ENCODE results near the gene KRTAP5-8. TPM values are rescaled to one million over a fixed set of nuclear protein-coding genes. Genes with fewer than 3 reads are reported as not detected.
"Not testable (repeated sequence)": the region's sequence is repeated elsewhere in the genome, so short reads cannot be mapped to it uniquely, and the experiment has no call there.

Gene KRTAP5-8
- total RNA-seq, 1 donor: not detected

GRCh38 chr11:71505781-71506180 lies 32.0 kb upstream of the KRTAP5-8 start:
- no peak for DNase-seq (ENCODE audit: low read depth)
- H3K4me3 ChIP-seq (ENCODE audit: low read depth, low read length): no peak overlapping the region
- TF ChIP-seq CTCF (IDR thresholded peaks at IDR 0.05; ENCODE audit: insufficient read depth, low read length): no peak

GRCh38 chr11:71507102-71507501 lies 30.7 kb upstream of the KRTAP5-8 start:
- TF ChIP-seq CTCF (IDR thresholded peaks at IDR 0.05; ENCODE audit: insufficient read depth, low read length): no peak
- no peak overlapping the region for H3K4me3 ChIP-seq (ENCODE audit: low read depth, low read length)
- DNase-seq (ENCODE audit: low read depth): no peak

GRCh38 chr11:71518506-71519471 lies 19.0 kb upstream of the KRTAP5-8 start:
- no peak for TF ChIP-seq CTCF (IDR thresholded peaks at IDR 0.05; ENCODE audit: insufficient read depth, low read length)
- no peak for DNase-seq (ENCODE audit: low read depth)
- H3K4me3 ChIP-seq (ENCODE audit: low read depth, low read length): no peak overlapping the region

- DNase-seq (ENCODE audit: low read depth): no peak
- TF ChIP-seq CTCF (IDR thresholded peaks at IDR 0.05; ENCODE audit: insufficient read depth, low read length): no peak
- H3K4me3 ChIP-seq (ENCODE audit: low read depth, low read length): no peak overlapping the region
Measured at GRCh38 chr11:71519546-71519945, 18.3 kb upstream of the KRTAP5-8 start.

- DNase-seq (ENCODE audit: low read depth): no peak
- no peak for TF ChIP-seq CTCF (IDR thresholded peaks at IDR 0.05; ENCODE audit: insufficient read depth, low read length)
- H3K4me3 ChIP-seq (ENCODE audit: low read depth, low read length): no peak overlapping the region
Measured at GRCh38 chr11:71525188-71525937, 12.5 kb upstream of the KRTAP5-8 start.

GRCh38 chr11:71525938-71526495 lies 11.8 kb upstream of the KRTAP5-8 start:
- H3K4me3 ChIP-seq (ENCODE audit: low read depth, low read length): no peak overlapping the region
- no peak for TF ChIP-seq CTCF (IDR thresholded peaks at IDR 0.05; ENCODE audit: insufficient read depth, low read length)
- no peak for DNase-seq (ENCODE audit: low read depth)

GRCh38 chr11:71526796-71527575 lies 10.8 kb upstream of the KRTAP5-8 start, which contains the start of gene KRTAP5-7:
Gene KRTAP5-7 (plus strand): TSS chr11:71527267. CDS start chr11:71527301, 34 bp downstream.
- not testable (repeated sequence) for DNase-seq (ENCODE audit: low read depth); H3K4me3 ChIP-seq (ENCODE audit: low read depth, low read length)
